Measurements from ENCODE around the gene CASQ2.

DNA sequence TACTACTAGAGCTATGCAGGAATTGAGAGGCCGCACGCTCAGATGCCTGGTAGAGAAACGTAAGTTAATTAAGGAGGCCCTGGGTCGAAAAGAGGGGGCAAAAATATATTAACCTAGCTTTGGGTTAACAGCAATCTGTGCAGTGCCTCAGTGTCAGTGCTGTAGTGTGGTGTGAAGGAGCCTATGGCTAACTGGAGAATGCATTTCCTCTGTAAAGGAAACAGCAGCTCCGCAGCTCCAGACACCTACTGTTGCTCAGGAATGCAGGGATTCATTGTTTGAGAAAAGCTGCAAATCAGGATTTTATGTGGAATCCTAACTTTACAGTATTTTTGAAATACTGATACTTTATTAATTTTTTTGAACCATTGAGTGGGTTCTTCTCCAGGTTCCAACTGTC is 108.4 kb downstream of the CASQ2 start:
- TF ChIP-seq, protein P1, sequence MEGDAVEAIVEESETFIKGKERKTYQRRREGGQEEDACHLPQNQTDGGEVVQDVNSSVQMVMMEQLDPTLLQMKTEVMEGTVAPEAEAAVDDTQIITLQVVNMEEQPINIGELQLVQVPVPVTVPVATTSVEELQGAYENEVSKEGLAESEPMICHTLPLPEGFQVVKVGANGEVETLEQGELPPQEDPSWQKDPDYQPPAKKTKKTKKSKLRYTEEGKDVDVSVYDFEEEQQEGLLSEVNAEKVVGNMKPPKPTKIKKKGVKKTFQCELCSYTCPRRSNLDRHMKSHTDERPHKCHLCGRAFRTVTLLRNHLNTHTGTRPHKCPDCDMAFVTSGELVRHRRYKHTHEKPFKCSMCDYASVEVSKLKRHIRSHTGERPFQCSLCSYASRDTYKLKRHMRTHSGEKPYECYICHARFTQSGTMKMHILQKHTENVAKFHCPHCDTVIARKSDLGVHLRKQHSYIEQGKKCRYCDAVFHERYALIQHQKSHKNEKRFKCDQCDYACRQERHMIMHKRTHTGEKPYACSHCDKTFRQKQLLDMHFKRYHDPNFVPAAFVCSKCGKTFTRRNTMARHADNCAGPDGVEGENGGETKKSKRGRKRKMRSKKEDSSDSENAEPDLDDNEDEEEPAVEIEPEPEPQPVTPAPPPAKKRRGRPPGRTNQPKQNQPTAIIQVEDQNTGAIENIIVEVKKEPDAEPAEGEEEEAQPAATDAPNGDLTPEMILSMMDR (IDR thresholded peaks at IDR 0.05; ENCODE audit: insufficient read depth, low read depth, low read length) = no peak
- no peak for TF ChIP-seq EZH2 (IDR thresholded peaks at IDR 0.05; ENCODE audit: insufficient read depth, low read length)

All from astrocyte (in vitro differentiated cells and primary cell).